ENCODE data around the gene NCF4.

DNA sequence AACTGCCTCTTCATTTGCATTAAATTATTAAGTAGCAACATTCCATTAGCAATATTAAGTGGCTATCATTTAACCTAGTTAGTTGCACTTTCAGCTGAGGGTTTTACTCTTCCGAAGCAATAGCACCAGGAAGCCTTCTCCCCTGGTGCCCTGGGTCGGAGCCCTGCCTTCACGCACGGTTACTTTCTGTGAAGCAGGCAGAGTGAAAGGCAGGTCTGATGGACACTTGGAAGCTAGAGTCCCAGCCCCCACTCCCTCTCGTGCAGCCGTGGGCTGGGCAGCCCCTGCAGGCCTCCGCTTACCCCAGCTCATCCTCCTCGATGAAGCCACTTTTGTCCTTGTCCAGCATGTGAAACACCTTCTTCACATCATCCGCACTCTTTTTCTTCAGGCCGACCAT, 46.0 kb upstream of the NCF4 start:
- TF ChIP-seq, protein P1, sequence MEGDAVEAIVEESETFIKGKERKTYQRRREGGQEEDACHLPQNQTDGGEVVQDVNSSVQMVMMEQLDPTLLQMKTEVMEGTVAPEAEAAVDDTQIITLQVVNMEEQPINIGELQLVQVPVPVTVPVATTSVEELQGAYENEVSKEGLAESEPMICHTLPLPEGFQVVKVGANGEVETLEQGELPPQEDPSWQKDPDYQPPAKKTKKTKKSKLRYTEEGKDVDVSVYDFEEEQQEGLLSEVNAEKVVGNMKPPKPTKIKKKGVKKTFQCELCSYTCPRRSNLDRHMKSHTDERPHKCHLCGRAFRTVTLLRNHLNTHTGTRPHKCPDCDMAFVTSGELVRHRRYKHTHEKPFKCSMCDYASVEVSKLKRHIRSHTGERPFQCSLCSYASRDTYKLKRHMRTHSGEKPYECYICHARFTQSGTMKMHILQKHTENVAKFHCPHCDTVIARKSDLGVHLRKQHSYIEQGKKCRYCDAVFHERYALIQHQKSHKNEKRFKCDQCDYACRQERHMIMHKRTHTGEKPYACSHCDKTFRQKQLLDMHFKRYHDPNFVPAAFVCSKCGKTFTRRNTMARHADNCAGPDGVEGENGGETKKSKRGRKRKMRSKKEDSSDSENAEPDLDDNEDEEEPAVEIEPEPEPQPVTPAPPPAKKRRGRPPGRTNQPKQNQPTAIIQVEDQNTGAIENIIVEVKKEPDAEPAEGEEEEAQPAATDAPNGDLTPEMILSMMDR (conservative IDR thresholded peaks at IDR 0.05; ENCODE audit: low read depth, low read length): no peak
- TF ChIP-seq EZH2 (IDR thresholded peaks at IDR 0.05; ENCODE audit: borderline replicate concordance, low read depth, low read length, poor library complexity, severe bottlenecking): no peak
